OCI-LY3 (cell line): ENCODE data around the gene MICALL1.

ENCODE experiments used
- H2AFZ ChIP-seq: fragments of 200-600, 300-600 bp; shearing (Covaris generic); 2 replicates; pipeline ENCODE4 v1.6.0; 2014; ENCODE audit warnings: antibody characterized with exemption, low read depth, low read length
- H3K27ac ChIP-seq: fragments of 200-600, 300-600 bp; sonication (generic); 2 replicates; pipeline ENCODE4 v1.5.1; 2014; ENCODE audit warnings: mild to moderate bottlenecking, low read length, moderate library complexity, mixed read lengths
- H3K27me3 ChIP-seq: fragments of 200-600, 300-600 bp; sonication (generic); 2 replicates; pipeline ENCODE4 v1.6.1; 2014; ENCODE audit warnings: low read depth, low read length, mixed read lengths
- H3K36me3 ChIP-seq: fragments of 200-600, 300-600 bp; sonication (generic); replicated peaks from 2 replicates; pipeline ENCODE3; 2014; ENCODE audit warnings: low read depth, low read length, mixed read lengths
- H3K4me1 ChIP-seq: fragments of 300-600, 200-600 bp; sonication (generic); 2 replicates; pipeline ENCODE4 v1.6.1; 2014; ENCODE audit warnings: low read length, mixed read lengths
- H3K4me2 ChIP-seq: fragments of 200-600, 300-600 bp; sonication (generic); 2 replicates; pipeline ENCODE4 v1.6.1; 2014; ENCODE audit warnings: low read length, mixed read lengths
- H3K4me3 ChIP-seq: fragments of 300-600, 200-600 bp; sonication (generic); 2 replicates; pipeline ENCODE4 v1.5.1; 2014; ENCODE audit warnings: antibody characterized with exemption, mild to moderate bottlenecking, low read length, moderate library complexity
- H3K79me2 ChIP-seq: fragments of 300-600, 200-600 bp; shearing (Covaris generic); 2 replicates; pipeline ENCODE4 v1.6.1; 2014; ENCODE audit warnings: mild to moderate bottlenecking, low read length, mixed read lengths
- H3K9ac ChIP-seq: fragments of 300-600, 200-600 bp; shearing (Covaris generic); 2 replicates; pipeline ENCODE4 v1.6.0; 2014; ENCODE audit warnings: mild to moderate bottlenecking, low read length, moderate library complexity
- H3K9me3 ChIP-seq: fragments of 200-600, 300-600 bp; shearing (Covaris generic); 2 replicates; pipeline ENCODE4 v1.6.1; 2014; ENCODE audit warnings: low read length, mixed read lengths; ENCODE audit not compliant: insufficient read depth
- H4K20me1 ChIP-seq: fragments of 200-600, 300-600 bp; sonication (generic); 2 replicates; pipeline ENCODE4 v1.6.1; 2016; ENCODE audit warnings: low read length, mixed read lengths; ENCODE audit not compliant: insufficient read depth
- EZH2phosphoT487 ChIP-seq: fragments of 200-600 bp; shearing (Covaris generic); IDR thresholded peaks from 2 replicates; pipeline ENCODE4 v1.6.1; 2018; ENCODE audit warnings: antibody characterized with exemption, mixed run types, low read depth
- TF ChIP-seq, protein P1 (sequence below): fragments of 200-600, 300-600 bp; sonication (generic); IDR thresholded peaks from 2 replicates; pipeline ENCODE4 v1.5.1; 2014; ENCODE audit warnings: antibody characterized with exemption, low read length, low read depth

Gene MICALL1

DNA sequence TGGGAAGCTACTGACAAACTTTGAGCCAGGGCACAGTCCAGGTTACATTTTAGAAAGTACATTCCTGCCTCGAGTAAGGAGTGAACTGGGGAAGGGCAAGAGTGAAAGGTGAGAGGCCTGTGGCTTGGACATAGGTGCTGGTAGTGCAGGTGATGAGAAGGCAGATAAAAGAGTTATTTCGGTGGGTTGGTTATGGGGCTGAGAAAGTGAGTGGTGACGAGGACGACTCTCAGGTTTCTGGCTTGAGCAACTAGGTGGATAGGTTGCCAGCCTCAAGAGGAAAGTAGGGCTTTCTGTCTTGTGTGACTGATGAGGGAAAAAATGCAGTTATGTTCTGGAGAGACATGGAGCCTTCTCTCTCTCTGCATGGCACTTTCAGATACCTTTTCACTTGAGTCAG lies 51.1 kb downstream of the MICALL1 start:
- Histone ChIP-seq H3K9me3 (no peaks in the 10 kb centered on the region), H3K9ac (no peak overlapping the region), H2AFZ (no peak overlapping the region), H3K4me1 (peaks cover 10% of the 10 kb centered on the region), H3K27me3 (no peaks in the 10 kb centered on the region), H3K36me3 (peaks cover 34% of the 10 kb centered on the region), H3K79me2 (peaks cover 20% of the 10 kb centered on the region), H3K27ac (no peak overlapping the region), H3K4me3 (no peak overlapping the region), H3K4me2 (no peak overlapping the region), H4K20me1 (no peaks in the 10 kb centered on the region)
- TF ChIP-seq, protein P1, sequence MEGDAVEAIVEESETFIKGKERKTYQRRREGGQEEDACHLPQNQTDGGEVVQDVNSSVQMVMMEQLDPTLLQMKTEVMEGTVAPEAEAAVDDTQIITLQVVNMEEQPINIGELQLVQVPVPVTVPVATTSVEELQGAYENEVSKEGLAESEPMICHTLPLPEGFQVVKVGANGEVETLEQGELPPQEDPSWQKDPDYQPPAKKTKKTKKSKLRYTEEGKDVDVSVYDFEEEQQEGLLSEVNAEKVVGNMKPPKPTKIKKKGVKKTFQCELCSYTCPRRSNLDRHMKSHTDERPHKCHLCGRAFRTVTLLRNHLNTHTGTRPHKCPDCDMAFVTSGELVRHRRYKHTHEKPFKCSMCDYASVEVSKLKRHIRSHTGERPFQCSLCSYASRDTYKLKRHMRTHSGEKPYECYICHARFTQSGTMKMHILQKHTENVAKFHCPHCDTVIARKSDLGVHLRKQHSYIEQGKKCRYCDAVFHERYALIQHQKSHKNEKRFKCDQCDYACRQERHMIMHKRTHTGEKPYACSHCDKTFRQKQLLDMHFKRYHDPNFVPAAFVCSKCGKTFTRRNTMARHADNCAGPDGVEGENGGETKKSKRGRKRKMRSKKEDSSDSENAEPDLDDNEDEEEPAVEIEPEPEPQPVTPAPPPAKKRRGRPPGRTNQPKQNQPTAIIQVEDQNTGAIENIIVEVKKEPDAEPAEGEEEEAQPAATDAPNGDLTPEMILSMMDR: no peak
- TF ChIP-seq EZH2phosphoT487: no peak

- H3K79me2 ChIP-seq: peaks cover 11% of the 10 kb centered on the region
- no peak overlapping the region for H3K27ac ChIP-seq
- H3K9me3 ChIP-seq: no peaks in the 10 kb centered on the region
- H3K9ac ChIP-seq: no peak overlapping the region
- H3K4me3 ChIP-seq: no peak overlapping the region
- H3K36me3 ChIP-seq: peaks cover 43% of the 10 kb centered on the region
- no peaks in the 10 kb centered on the region for H3K27me3 ChIP-seq
- H3K4me1 ChIP-seq: peaks cover 7% of the 10 kb centered on the region
- TF ChIP-seq, protein P1: no peak
- no peak for TF ChIP-seq EZH2phosphoT487
- H4K20me1 ChIP-seq: no peaks in the 10 kb centered on the region
- no peak overlapping the region for H3K4me2 ChIP-seq
- H2AFZ ChIP-seq: no peak overlapping the region
Measured at GRCh38 chr22:37959231-37959825, 53.2 kb downstream of the MICALL1 start.

- Histone ChIP-seq H3K27ac (no peak overlapping the region), H3K9me3 (no peaks in the 10 kb centered on the region), H3K4me3 (no peak overlapping the region), H3K4me1 (no peaks in the 10 kb centered on the region), H4K20me1 (no peaks in the 10 kb centered on the region), H3K27me3 (no peaks in the 10 kb centered on the region), H3K36me3 (peaks cover 48% of the 10 kb centered on the region), H3K4me2 (no peak overlapping the region), H2AFZ (no peak overlapping the region), H3K79me2 (no peaks in the 10 kb centered on the region), H3K9ac (no peak overlapping the region)
- no peak for TF ChIP-seq EZH2phosphoT487
- TF ChIP-seq, protein P1: no peak
Measured at GRCh38 chr22:37961062-37961461, 55.0 kb downstream of the MICALL1 start.

- peaks cover 12% of the 10 kb centered on the region for H3K4me1 ChIP-seq
- H3K4me2 ChIP-seq: no peak overlapping the region
- no peak overlapping the region for H2AFZ ChIP-seq
- peaks cover 56% of the 10 kb centered on the region for H3K36me3 ChIP-seq
- H3K79me2 ChIP-seq: no peaks in the 10 kb centered on the region
- no peak overlapping the region for H3K27ac ChIP-seq
- H4K20me1 ChIP-seq: no peaks in the 10 kb centered on the region
- TF ChIP-seq EZH2phosphoT487: no peak
- TF ChIP-seq, protein P1: no peak
- no peaks in the 10 kb centered on the region for H3K9me3 ChIP-seq
- H3K4me3 ChIP-seq: no peak overlapping the region
- no peak overlapping the region for H3K9ac ChIP-seq
- H3K27me3 ChIP-seq: no peaks in the 10 kb centered on the region
Measured at GRCh38 chr22:37965940-37966664, 60.0 kb downstream of the MICALL1 start.
